ENCODE measurements around the gene CFAP46. TPM values are rescaled to one million over a fixed set of nuclear protein-coding genes. Genes with fewer than 3 reads are reported as not detected.

CFAP46 gene
- total and polyA plus RNA-seq, 2 donors from 2014 or later, result 3.8 to 8.3 TPM

DNA sequence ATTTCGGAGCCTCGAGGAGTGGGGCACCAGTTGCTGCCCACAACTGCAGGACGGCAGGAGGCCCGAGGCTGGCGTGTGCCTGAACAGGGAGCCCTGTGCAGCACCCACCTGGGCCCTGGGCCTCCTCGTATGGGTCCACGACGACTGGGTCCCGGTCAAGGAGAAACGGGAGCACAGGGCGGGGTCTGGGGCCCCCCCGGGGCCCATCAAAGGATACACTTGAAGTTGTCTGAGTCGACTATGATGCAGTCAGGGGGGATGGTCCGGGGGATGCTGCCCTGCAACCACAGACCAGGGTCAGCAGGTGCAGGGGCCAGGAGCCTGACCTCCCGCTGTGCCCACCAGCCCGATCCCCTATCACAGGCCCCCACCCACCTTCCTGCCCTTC, 127.9 kb downstream of the CFAP46 start:
- peak in 2 of 5 donors; percentile 29 to 56 for DNase-seq
- FAIRE-seq, result no peak
- no peaks in the 10 kb centered on the region for H3K27me3 ChIP-seq (ENCODE audit: control insufficient read depth, insufficient read depth, low read length)

DNA sequence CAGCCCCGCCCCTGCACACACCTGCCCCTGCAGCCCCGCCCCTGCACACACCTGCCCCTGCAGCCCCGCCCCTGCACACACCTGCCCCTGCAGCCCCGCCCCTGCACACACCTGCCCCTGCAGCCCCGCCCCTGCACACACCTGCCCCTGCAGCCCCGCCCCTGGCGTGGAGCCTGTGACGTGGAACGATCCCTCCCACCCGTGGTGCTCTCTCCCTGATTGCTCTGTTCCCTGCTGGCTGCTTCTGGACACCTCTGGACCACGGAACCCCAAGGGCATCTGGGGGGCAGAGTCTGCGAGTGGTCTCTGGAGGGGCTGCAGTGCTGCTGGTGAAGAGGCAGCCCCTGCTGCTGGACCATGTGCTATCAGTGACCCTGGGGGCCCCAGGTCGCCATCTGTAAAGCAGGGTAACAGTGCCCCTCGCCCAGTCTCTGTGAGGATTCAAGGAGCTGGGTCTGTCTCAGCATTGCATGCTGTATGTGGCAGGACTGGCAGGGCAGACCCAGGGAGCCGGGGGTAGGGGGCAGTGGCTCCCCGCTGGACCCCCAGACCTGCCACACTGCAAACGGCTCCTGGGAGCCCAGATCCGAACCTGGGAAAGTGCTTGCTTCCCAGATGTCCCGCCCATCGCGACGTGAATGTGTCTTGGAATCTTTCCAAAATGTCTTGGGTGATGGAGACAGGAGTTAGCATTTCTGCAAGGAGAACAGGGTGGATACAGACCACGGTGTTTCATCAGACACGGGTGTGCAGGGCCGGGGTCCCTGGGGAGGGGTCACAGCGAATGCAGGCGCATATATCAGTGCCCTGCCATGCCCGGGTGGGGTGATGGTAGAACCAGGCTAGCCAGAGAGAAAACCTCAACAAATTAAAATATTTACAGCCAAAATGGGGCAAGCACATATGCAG, 128.6 kb downstream of the CFAP46 start:
- FAIRE-seq, result no peak
- Histone ChIP-seq H3K4me1 (ENCODE audit: control insufficient read depth in 2 of 3, insufficient read depth in 2 of 3, low read depth in 1 of 3, low read length in 3 of 3) (no peaks in the 10 kb centered on the region), H3K4me3 (ENCODE audit: low read length in 3 of 3) (no peak overlapping the region), H3K36me3 (ENCODE audit: control insufficient read depth in 2 of 3, insufficient read depth in 3 of 3, low read length in 3 of 3) (no peaks in the 10 kb centered on the region), H3K27ac (ENCODE audit: low read depth in 2 of 2, low read length in 2 of 2) (no peak overlapping the region), H3K9ac (ENCODE audit: low read length in 3 of 3) (no peak overlapping the region), H3K9me3 (ENCODE audit: control insufficient read depth in 2 of 3, insufficient read depth in 1 of 3, low read length in 3 of 3) (no peaks in the 10 kb centered on the region), H3K27me3 (ENCODE audit: control insufficient read depth, insufficient read depth, low read length) (no peaks in the 10 kb centered on the region)
- peak in 1 of 5 donors; percentile 37 for DNase-seq
- intact Hi-C loops (cut with DNase I), result no loop called here
- TF ChIP-seq, protein P1, sequence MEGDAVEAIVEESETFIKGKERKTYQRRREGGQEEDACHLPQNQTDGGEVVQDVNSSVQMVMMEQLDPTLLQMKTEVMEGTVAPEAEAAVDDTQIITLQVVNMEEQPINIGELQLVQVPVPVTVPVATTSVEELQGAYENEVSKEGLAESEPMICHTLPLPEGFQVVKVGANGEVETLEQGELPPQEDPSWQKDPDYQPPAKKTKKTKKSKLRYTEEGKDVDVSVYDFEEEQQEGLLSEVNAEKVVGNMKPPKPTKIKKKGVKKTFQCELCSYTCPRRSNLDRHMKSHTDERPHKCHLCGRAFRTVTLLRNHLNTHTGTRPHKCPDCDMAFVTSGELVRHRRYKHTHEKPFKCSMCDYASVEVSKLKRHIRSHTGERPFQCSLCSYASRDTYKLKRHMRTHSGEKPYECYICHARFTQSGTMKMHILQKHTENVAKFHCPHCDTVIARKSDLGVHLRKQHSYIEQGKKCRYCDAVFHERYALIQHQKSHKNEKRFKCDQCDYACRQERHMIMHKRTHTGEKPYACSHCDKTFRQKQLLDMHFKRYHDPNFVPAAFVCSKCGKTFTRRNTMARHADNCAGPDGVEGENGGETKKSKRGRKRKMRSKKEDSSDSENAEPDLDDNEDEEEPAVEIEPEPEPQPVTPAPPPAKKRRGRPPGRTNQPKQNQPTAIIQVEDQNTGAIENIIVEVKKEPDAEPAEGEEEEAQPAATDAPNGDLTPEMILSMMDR (IDR thresholded peaks at IDR 0.05; ENCODE audit: borderline replicate concordance, extremely low read depth, insufficient read depth), result no peak

More for the DNA sequence above, 127.9 kb downstream of the CFAP46 start:
- Histone ChIP-seq H3K4me1 (ENCODE audit: control insufficient read depth in 2 of 3, insufficient read depth in 2 of 3, low read depth in 1 of 3, low read length in 3 of 3) (no peaks in the 10 kb centered on the region), H3K9me3 (ENCODE audit: control insufficient read depth in 2 of 3, insufficient read depth in 1 of 3, low read length in 3 of 3) (peaks cover 0 to 3% (median 0%) of the 10 kb centered on the region in 3 donors), H3K36me3 (ENCODE audit: control insufficient read depth in 2 of 3, insufficient read depth in 3 of 3, low read length in 3 of 3) (no peaks in the 10 kb centered on the region), H3K27ac (ENCODE audit: low read depth in 2 of 2, low read length in 2 of 2) (no peak overlapping the region), H3K9ac (ENCODE audit: low read length in 3 of 3) (no peak overlapping the region), H3K4me3 (ENCODE audit: low read length in 3 of 3) (no peak overlapping the region)
- intact Hi-C loops (cut with DNase I), result no loop called here
- TF ChIP-seq, protein P1 (IDR thresholded peaks at IDR 0.05; ENCODE audit: borderline replicate concordance, extremely low read depth, insufficient read depth), result no peak

DNA sequence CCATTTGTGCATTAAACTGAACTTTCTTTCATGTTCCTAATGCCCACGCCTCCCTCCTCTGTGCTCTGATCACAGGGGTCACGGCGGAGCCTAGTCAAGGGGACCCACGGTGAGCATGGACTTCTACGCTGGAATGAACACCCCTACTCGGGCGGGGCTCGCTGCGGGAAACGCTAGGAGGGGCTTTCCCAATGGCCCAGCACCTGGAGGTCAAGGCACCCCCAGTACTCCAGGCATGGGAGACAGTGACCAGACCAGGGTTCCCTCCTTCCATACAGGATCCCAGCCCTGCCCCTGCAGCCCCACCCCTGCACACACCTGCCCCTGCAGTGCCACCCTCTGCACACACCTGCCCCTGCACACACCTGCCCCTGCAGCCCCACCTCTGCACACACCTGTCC, 129.4 kb downstream of the CFAP46 start:
- Histone ChIP-seq H3K9ac (ENCODE audit: low read length in 3 of 3) (no peak overlapping the region), H3K36me3 (ENCODE audit: control insufficient read depth in 2 of 3, insufficient read depth in 3 of 3, low read length in 3 of 3) (no peaks in the 10 kb centered on the region), H3K27me3 (ENCODE audit: control insufficient read depth, insufficient read depth, low read length) (no peaks in the 10 kb centered on the region), H3K27ac (ENCODE audit: low read depth in 2 of 2, low read length in 2 of 2) (no peak overlapping the region), H3K4me3 (ENCODE audit: low read length in 3 of 3) (no peak overlapping the region), H3K4me1 (ENCODE audit: control insufficient read depth in 2 of 3, insufficient read depth in 2 of 3, low read depth in 1 of 3, low read length in 3 of 3) (no peaks in the 10 kb centered on the region), H3K9me3 (ENCODE audit: control insufficient read depth in 2 of 3, insufficient read depth in 1 of 3, low read length in 3 of 3) (no peaks in the 10 kb centered on the region)
- TF ChIP-seq, protein P1 (IDR thresholded peaks at IDR 0.05; ENCODE audit: borderline replicate concordance, extremely low read depth, insufficient read depth), result no peak
- FAIRE-seq (no peak), DNase-seq (peak in 1 of 5 donors; percentile 31)
- intact Hi-C loops (cut with DNase I), result no loop called here
